HG02938 (cell line): ENCODE data around the gene AKAP9.
"Not testable (repeated sequence)": the region's sequence is repeated elsewhere in the genome, so short reads cannot be mapped to it uniquely, and the experiment has no call there.

ENCODE experiments used
- ATAC-seq: cut with Tn5 transposase; IDR thresholded peaks from one replicate; pipeline ENCODE4 v1.9.1; 2021; ENCODE audit warnings: mild to moderate bottlenecking, moderate library complexity; ENCODE audit not compliant: unreplicated experiment

The AKAP9 gene

GRCh38 chr7:92131764-92132330 is 191.2 kb downstream of the AKAP9 start:
- no peak for ATAC-seq

- peak; percentile 14 for ATAC-seq
These were observed 192.6 kb downstream of the AKAP9 start for GRCh38 chr7:92133133-92133736.

- ATAC-seq: peak; percentile 29
These were observed 193.1 kb downstream of the AKAP9 start for GRCh38 chr7:92133737-92134270.

GRCh38 chr7:92134271-92135051 is 193.8 kb downstream of the AKAP9 start, which contains the start of gene CYP51A1:
TSS of gene CYP51A1 (minus strand) at chr7:92134477. CDS start at chr7:92134364, 113 bp downstream.
- peak; percentile 82 for ATAC-seq

- no peak for ATAC-seq
These were observed 194.6 kb downstream of the AKAP9 start for GRCh38 chr7:92135052-92135889.

GRCh38 chr7:92137557-92137956 is 196.9 kb downstream of the AKAP9 start:
- ATAC-seq: no peak

- ATAC-seq: no peak
These were observed 200.5 kb downstream of the AKAP9 start for GRCh38 chr7:92141161-92141560.

- ATAC-seq: not testable (repeated sequence)
These were observed 202.1 kb downstream of the AKAP9 start for GRCh38 chr7:92142791-92143190.

GRCh38 chr7:92143192-92143880 is 202.7 kb downstream of the AKAP9 start:
- ATAC-seq: not testable (repeated sequence)

- no peak for ATAC-seq
These were observed 209.1 kb downstream of the AKAP9 start for GRCh38 chr7:92149736-92150239.

- no peak for ATAC-seq
These were observed 209.9 kb downstream of the AKAP9 start for GRCh38 chr7:92150450-92151017.

- no peak for ATAC-seq
These were observed 214.6 kb downstream of the AKAP9 start for GRCh38 chr7:92155108-92155739.

GRCh38 chr7:92156990-92157389 is 216.3 kb downstream of the AKAP9 start:
- no peak for ATAC-seq

- ATAC-seq: peak; percentile 90
These were observed 218.3 kb downstream of the AKAP9 start for GRCh38 chr7:92158660-92159575.
